ENCODE results near the gene TEDC1. TPM values are rescaled to one million over a fixed set of nuclear protein-coding genes. Genes with fewer than 3 reads are reported as not detected.
"Not testable (repeated sequence)": the region's sequence is repeated elsewhere in the genome, so short reads cannot be mapped to it uniquely, and the experiment has no call there.

TEDC1 gene
- total RNA-seq, 1 donor = 7.3 TPM

GRCh38 chr14:105537580-105538474 lies 46.8 kb downstream of the TEDC1 start:
- DNase-seq (ENCODE audit: low read depth) = no peak
- H3K4me3 ChIP-seq (ENCODE audit: low read depth, low read length) = no peak overlapping the region
- TF ChIP-seq, protein P1, sequence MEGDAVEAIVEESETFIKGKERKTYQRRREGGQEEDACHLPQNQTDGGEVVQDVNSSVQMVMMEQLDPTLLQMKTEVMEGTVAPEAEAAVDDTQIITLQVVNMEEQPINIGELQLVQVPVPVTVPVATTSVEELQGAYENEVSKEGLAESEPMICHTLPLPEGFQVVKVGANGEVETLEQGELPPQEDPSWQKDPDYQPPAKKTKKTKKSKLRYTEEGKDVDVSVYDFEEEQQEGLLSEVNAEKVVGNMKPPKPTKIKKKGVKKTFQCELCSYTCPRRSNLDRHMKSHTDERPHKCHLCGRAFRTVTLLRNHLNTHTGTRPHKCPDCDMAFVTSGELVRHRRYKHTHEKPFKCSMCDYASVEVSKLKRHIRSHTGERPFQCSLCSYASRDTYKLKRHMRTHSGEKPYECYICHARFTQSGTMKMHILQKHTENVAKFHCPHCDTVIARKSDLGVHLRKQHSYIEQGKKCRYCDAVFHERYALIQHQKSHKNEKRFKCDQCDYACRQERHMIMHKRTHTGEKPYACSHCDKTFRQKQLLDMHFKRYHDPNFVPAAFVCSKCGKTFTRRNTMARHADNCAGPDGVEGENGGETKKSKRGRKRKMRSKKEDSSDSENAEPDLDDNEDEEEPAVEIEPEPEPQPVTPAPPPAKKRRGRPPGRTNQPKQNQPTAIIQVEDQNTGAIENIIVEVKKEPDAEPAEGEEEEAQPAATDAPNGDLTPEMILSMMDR (IDR thresholded peaks at IDR 0.05; ENCODE audit: insufficient read depth, low read depth, low read length) = peak; percentile 86

- DNase-seq (ENCODE audit: low read depth) = no peak
- TF ChIP-seq, protein P1 (IDR thresholded peaks at IDR 0.05; ENCODE audit: insufficient read depth, low read depth, low read length) = no peak
- no peak overlapping the region for H3K4me3 ChIP-seq (ENCODE audit: low read depth, low read length)
Measured at GRCh38 chr14:105538481-105539049, 47.5 kb downstream of the TEDC1 start.

GRCh38 chr14:105540811-105541210 lies 49.8 kb downstream of the TEDC1 start:
- H3K4me3 ChIP-seq (ENCODE audit: low read depth, low read length) = no peak overlapping the region
- no peak for DNase-seq (ENCODE audit: low read depth)
- TF ChIP-seq, protein P1 (IDR thresholded peaks at IDR 0.05; ENCODE audit: insufficient read depth, low read depth, low read length) = no peak

DNA sequence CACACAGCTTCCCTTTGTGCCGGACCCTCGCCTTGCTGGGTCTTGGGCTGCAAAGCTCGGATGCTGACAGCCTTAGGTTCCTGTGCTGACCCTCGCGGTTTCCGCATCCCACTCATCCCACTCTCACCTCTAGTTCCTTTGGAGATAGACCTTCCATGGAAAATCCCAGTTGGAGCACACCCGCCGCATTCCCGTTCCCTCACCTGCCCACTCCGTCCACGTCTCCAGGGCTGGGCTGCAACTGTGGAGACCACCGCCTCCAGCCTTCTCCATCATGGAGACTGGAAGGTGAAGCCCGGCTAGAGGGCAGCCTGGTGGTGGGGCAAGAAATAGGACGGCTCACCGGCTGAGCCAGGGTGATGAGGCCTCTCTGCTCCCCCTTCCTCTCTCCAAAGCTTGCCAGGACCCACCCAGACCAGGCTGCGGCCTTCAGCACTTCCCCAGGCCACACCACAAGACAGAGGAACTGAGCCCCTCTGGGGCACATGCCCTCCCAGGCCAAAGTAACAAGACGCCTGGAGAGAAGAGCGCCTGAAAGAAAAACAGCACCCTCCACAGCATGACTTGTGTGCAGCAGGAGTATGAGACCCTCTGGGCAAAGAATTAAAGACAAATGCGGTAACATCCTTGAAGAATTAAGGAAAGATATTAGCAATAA lies 50.3 kb downstream of the TEDC1 start:
- H3K4me3 ChIP-seq (ENCODE audit: low read depth, low read length) = no peak overlapping the region
- TF ChIP-seq, protein P1 (IDR thresholded peaks at IDR 0.05; ENCODE audit: insufficient read depth, low read depth, low read length) = no peak
- DNase-seq (ENCODE audit: low read depth) = no peak

DNA sequence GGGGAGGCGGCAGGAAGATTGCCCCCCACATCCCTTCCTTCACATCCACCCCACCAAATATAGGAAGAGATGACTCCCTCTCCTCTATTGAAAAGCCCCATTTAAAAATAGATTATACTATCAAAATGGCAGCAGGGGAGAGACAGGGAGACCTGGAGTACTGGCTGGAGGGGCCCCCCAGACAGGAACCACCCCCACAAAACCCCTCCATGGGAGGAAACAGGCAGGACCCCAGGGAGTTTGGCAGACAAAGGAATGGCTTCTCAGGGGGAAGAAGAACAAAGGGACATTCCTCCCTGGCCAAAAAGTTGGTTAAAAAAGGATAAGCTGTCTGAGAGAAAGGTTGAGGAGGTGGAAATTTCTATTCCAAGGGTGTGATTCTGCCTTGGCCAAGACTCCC lies 54.6 kb downstream of the TEDC1 start:
- DNase-seq (ENCODE audit: low read depth) = not testable (repeated sequence)

GRCh38 chr14:105546410-105546809 lies 55.4 kb downstream of the TEDC1 start:
- not testable (repeated sequence) for H3K4me3 ChIP-seq (ENCODE audit: low read depth, low read length); DNase-seq (ENCODE audit: low read depth)

More for the DNA sequence above, 54.6 kb downstream of the TEDC1 start:
- H3K4me3 ChIP-seq (ENCODE audit: low read depth, low read length) = not testable (repeated sequence)

GRCh38 chr14:105547072-105547471 lies 56.0 kb downstream of the TEDC1 start:
- not testable (repeated sequence) for DNase-seq (ENCODE audit: low read depth); H3K4me3 ChIP-seq (ENCODE audit: low read depth, low read length)

- TF ChIP-seq, protein P1 (IDR thresholded peaks at IDR 0.05; ENCODE audit: insufficient read depth, low read depth, low read length) = no peak
- DNase-seq (ENCODE audit: low read depth) = no peak
- H3K4me3 ChIP-seq (ENCODE audit: low read depth, low read length) = no peak overlapping the region
Measured at GRCh38 chr14:105547741-105548169, 56.7 kb downstream of the TEDC1 start.

Measured in fibroblast of villous mesenchyme (primary cell).